NCI-H345 treated with DMSO at 0.1 percent for 48 hours (cell line): ENCODE results near the gene SDK1.
A peak's percentile ranks its signal among the peaks of the same experiment; 100 is the strongest.
"Not testable (repeated sequence)": the region's sequence is repeated elsewhere in the genome, so short reads cannot be mapped to it uniquely, and the experiment has no call there.

Experiments used
- DNase-seq: peaks from one replicate; lab custom pipeline; 2025; ENCODE audit not compliant: unreplicated experiment; lab: John Stamatoyannopoulos, UW

The SDK1 gene

DNA sequence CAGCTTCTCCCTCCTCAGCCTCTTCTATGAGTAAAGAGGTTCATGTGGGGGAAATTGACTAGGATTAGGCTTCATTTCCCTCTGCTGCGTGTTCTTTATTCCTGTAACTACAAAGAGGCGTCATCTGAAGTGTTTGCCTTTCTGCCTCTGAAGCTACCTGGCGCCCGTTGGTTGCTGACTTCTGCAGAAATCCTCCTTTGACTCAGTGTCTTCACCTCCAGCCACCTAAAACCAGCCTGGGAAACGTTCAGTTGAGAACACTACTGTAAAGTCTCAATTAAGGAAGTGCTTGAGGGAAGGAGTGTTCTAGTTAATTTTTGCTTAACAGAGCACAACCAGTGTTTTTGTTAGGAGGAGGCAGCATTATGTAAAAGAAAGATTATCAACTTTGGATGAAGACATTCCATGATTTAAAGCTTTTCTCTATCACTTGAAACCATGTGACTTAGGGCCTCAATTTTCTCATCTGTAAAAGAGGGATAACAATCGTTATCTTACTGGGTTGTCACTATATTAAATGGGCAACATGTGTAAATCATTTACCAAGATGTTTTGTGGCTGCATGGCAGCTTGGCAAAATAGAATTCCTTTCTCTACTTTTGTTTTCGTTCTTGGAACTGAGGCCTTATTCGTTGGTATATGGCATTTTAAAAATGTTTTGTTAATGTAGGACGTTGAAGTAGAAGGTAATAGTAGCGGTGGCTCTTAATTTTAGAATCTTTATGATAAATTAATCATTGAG is 642.9 kb downstream of the SDK1 start:
- peak; percentile 34 for DNase-seq

DNA sequence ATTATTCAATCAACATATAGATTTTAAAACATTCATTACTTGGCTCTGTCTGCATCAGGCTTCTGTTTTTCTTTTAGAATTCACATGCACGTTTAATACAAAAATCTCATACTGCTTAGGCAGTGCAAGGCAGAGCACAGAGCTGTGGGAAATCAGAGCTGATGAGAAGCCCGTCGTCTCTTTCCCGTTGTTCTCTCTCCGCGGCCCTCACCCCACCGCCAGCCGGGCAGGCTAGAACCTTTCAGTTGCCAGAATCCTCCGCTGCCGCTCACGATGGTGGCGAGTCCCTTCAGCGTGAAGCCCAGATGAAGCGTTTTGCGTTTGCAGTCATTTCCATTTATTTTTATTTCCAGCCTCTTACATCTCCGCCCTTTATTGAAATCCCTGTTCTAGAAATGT is 648.2 kb downstream of the SDK1 start:
- no peak for DNase-seq

DNA sequence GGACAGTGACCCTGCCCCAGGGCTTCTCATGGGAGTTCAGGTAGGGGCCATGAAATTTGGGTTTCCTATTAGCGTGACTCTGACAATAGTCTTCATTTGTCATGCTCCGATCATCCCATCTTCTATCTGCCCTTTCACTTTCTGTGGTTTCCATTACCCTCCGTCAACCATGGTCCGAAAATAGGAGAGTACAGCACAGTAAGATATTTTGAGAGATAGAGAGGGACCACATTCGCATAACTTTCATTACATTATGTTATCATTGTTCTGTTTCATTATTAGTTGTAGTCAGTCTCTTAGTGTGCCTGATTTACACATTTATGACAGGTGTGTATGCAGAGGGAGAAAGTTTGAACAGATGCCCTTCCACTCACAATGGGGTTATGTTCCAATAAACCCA is 649.2 kb downstream of the SDK1 start:
- DNase-seq: no peak

DNA sequence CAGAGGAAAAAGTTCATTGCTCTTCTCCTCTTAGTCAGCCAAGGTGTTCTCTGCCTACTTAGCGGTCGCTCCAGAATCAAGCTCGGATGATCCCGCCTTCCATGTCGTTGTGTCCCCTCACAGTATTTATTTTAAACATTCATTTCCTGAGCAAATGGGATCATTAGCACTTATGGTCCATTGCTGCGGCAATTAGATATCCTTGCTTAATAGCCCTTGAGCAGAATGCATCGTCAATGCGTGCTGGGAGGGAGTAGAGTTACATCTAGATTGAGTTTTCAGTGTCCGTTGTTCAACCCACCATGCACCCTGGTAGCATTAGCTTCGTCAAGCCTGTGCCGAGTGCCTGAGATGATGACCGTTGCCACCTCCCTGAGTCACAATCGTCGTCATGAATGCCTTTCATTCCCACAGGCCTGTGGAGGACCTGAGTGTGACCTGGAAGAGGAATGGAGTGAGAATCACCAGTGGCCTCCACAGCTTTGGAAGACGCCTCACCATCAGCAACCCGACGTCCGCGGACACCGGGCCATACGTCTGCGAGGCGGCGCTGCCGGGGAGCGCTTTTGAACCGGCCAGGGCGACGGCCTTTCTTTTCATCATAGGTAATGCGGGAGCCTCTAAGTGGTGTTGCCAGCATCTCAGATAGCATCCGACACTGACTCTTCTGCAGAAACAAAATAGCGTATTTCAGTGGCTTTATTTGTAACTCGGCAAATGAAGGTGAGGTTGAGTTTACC is 650.4 kb downstream of the SDK1 start:
- no peak for DNase-seq

DNA sequence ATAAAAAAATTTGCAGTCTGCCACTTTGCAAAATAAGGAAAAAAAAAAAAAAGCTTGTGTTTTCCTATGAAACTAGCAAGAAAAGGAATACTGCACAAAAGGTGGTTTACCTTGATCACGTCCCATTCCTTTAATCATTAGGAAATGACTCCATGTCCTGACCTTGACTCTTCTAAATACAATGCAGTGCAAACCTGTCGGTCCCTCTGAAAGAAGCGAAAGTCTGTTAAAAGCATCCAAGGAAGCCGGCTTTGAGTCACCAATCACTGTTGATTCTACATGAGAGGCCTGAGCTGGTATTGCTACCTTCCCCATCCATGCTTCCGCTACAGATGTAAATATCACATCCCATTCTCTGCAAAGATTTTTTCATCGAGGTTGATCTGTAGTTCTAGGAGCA is 652.1 kb downstream of the SDK1 start:
- no peak for DNase-seq

DNA sequence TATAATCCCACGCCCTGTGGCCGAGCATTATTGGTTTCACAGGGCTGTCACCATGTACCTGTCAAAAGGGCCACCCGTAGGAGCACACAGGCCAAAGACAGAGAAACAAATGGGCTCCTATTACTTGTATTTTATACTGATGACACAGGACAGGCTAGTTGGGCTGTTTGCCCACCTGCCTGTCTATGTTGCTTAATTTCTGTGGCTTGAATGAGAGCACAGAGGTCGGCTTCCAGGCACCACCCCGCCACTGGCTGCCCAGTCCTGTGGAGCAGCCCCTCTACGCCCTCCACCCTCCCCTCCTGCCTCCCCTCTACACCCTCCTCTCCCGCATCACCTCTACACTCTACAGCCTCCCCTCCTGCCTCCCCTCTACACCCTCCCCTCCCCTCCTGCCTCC is 652.9 kb downstream of the SDK1 start:
- no peak for DNase-seq

DNA sequence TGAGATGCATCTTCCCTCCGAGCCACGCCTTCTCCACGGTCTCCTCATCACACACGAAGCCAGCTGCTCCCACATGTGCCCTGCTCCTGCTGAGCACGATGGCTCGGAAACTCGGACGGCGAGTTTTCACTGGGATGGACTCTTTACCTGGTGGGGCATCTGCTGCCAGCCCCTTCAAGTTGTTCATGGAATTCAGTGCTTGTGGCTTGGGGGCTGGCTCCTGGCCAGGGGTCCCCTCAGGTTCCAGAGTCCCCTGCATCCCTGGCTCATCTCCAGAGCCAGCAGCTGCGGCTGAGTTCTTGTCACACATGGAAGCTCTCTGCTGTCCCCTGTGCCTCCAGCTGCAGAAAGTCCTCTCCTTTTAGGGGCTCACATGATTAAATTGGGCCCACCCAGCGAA is 654.0 kb downstream of the SDK1 start:
- no peak for DNase-seq

DNA sequence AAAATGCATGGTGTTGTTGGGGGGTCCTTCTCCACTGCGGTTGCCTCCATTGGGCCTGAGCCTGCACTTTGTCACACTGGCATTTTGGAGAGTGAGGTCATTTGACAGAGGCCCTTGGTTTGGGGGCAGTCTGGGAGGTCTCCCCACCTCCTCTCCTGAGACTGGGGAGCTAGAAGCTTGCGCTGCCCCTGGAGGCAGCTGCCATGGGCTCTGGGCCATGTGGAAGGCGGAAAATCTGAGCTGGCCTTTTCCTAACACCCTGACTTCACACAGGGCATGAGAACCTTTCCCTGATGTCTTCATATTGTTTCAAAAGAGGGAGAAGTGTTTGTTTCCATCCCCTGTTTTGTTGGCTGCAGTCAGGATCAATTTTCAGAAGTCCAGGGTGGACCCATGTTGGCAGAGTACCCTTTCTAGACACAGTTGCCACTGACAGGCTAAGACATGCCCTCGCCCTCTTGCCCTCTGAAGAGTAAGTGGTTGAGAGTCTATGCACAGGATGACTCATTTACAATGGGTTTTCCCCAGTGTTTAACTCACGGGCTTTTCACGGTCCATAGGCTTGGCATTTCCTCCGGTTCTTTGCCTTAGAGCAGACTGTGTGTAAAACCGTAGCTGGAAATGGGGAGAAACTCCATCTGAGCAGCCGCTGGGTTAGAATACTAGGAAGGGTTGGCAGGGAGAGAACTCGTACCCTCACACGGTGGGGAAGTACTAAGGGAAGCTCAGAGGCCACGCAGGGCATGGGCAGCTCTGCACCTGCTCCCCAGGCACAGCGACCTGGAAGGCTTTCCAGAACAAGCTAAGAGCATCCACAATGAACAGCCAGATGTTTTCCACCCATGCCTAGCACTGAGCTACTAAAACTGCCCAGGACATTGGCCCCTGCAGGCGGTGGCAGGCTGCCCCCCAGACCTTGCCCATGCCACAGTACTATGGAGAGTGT is 655.0 kb downstream of the SDK1 start:
- DNase-seq: peak; percentile 16

DNA sequence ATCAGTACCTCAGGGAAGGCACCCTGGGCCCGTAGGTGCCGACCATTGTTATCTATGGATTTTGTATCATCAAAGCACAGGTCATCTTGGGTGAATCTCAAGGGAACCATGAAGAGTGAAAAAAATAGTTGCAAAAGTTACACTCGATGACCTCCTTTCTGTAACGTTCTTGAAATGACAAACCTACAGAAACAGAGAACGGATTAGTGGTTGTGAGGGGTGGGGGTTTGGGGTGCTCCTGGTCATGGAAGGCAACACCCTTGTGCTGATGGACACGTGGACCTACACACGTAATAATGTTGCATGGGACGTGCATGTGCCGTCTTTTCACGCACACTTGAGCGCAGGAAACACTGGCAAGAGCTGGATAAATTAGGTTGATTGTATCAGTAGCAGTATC is 655.9 kb downstream of the SDK1 start:
- DNase-seq: no peak

DNA sequence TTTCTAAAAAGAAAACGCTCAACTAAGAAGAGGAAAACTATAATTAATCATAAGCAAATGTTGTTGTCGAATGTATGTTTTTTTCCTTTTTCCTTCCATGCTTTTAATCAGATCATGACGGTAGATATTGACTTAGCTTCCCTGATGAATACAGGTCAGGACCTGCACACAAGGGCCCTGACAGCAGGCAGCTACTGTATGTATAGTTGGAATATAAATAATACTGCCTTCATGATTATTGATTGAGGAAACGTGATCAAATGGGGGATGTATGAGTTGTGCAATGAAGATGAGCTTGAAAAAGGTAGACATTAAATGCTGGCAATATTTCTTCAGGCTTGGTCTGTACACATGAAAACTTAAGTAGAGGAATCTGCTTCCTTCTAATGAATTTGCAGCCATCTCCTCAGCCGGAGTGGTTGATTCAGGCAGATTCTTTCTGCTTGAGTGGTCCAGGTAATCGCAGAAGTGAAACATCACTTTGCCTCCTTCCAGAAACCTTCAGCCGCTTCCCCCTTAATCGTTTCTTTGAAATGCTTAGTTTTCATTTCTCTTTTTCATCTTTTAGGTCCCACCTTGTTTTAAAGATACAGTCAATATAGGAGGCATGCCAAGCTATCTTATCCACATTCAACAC is 656.5 kb downstream of the SDK1 start:
- DNase-seq: no peak

DNA sequence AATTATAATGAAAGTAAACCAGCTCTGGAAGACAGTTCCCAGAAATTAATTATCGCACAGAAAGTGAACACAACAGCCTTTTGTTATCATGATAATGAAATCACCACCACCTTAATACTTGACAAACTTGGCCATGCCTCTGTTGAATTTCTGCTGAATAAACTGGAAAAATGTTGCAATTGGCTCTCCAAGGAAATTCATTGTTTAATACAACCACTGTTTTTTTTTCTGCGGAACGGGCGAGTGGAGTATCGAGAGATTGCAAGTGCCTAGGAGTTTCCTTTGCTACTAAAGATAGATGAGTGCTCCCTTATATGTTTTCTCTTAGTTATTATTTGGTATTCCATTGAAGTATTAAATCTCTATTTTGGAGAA is 657.0 kb downstream of the SDK1 start:
- no peak for DNase-seq

DNA sequence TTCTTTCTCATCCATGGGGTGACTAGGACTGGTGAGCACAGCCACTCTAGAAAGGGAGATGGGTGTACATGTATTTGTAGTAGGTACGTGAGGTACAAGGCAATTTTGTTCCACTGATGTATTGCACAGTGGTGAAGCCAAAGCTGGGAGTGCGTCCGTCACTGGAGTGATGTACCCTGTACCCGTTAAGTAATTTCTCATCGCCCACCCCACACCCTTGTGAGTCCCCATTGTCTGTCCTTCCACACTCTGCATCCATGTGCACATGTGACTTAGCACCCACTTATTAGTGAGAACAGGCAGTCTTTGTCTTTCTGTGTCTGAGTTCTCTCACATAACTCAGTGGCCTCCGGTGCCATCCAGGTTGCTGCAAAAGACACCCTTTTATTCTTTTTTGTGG is 658.3 kb downstream of the SDK1 start:
- DNase-seq: no peak

DNA sequence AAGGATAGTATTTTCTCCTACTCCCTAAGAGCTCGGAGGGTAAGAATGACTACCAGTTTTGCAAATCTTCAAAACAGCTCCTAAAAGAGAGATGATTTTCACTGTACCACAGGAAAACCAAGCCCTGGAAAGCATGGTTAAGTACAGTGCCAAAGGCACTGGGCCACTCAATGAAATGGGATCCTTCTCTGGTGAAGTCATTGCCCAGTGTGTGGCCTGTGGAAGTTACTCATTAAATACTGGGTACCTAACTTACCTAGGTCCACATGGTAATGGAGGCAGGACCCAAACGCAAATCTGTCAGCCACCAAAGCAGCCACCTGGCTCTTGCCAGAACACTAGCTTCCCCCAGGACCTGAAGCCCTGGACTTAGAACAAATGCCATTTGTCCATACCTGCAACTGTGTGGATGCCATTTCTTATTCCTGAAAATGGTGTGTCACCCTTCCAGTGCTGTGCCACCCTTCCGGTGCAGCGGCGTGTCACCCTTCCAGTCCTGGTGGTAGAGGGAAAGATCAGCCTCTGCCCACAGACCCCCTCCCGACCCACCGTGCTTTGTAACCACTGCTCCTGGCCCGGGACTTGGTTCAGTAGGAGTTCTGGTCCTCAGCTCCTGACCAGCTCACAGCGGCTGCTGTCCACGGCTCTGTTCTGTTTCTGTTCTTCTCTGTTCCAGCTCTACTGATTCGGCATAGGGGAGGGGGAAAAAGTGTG is 659.2 kb downstream of the SDK1 start:
- no peak for DNase-seq

DNA sequence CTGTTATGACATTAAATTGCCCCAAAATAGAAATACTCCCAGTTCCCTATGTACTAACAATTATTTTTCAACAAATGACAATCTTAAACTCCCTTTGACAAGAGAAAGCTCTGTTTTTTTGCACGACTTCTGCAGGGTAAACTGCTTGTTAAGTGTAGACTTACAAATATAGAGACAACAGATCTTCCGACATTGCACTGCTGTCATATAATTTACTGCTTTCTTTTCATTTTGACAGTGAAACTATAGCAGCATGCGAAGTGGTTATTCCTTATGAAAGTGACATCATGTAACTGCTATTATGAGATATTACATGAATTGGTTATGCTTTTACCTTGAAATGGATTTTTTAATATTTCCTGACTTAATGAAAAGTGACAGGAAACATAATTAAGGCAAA is 659.9 kb downstream of the SDK1 start:
- DNase-seq: no peak

DNA sequence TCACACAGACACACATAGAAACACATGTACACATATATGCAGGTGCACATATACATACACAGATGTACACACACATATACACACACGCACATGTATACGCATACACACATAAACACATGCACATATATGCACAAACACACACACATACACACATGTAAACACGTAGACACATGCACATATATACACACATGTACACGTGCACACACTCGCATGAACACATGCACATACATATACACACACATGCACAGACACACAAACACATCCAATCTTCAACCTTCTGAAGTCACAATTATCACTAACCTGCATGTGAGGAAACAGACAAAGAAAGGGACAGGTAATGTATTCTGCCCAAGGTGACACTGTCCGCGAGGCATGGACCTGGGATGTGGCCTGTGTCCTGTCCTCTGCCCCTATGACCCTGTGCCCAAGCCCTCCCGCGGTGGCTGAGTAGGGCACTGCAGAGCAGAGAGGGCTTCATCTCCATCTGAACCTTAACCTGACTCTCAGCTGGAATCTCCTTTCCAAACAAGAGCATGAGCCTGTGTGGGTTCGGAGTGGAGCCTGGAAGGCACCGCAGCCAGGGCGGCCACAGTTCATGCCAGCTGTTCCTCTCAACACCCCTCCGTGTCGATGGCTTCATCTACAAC is 660.9 kb downstream of the SDK1 start:
- DNase-seq: no peak

DNA sequence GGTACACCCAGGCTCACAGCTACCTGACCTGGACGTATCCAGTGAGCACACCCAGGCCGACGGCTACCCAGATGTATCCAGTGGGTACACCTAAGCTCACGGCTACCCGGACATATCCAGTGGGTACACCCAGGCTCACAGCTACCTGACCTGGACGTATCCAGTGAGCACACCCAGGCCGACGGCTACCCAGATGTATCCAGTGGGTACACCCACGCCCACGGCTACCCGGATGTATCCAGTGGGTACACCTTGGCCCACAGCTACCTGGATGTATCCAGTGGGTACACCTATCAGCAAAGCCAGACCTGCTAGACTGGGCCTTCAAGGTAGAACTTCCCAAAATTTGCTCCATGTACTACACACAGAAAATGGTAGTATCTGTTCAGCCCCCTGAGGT is 662.7 kb downstream of the SDK1 start:
- DNase-seq: not testable (repeated sequence)

DNA sequence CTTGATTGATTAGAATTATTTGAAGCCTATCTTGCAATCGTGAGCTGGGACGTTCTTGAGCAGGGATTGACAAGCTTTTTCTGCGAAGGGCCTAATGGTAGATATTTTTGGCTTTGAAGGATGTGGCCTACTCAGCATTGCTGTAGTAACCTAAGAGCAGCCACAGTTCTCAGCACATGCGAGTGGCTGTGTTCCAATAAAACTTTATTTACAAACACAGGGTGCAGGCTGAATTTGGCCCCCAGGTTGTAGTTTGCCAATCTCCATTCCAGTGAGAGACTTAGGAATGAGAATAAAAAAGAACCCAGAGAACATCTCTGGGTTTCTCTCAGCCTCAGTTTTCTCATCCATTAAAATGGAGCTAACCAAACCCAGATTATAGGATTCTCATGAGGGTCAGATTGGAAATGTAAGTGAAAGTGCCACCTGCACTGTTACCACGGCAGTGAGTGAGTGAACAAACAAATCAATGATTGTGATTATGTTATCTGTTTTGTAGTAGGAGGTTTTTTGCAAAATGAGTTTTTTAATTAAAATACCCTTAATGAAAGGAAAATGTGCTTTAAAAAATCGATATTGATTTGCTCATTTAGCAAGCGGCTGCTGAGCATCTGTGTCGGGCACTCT is 664.0 kb downstream of the SDK1 start:
- DNase-seq: no peak

DNA sequence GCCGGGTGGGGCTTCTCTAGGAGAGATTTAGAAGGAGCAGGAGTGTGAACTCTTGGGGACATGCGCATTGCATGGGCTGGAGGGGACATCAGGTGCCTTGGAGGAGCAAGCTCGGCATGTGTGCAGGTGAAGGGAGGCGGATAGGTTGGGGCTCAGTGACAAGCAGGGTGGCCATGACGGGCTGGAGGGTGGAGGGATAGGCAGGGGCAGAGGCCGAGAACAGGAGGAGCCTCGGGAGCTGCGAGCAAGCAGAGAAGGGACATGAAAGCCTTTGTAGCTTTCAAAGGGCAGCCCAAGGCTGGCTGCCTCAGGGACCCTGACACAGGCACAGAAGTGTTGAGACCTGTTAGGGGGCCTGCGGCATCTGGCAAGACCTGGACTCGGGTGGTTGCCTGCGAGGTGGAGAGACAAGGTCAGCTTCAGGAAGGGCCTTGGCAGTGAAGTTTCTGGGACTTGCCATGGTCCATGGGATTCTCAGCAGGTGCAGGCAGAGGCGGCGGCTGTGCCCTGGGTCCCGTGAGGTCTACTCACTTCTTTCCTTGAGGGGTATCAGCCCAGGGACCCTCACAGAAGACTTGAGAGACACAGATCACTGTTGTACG is 664.8 kb downstream of the SDK1 start:
- DNase-seq: no peak

DNA sequence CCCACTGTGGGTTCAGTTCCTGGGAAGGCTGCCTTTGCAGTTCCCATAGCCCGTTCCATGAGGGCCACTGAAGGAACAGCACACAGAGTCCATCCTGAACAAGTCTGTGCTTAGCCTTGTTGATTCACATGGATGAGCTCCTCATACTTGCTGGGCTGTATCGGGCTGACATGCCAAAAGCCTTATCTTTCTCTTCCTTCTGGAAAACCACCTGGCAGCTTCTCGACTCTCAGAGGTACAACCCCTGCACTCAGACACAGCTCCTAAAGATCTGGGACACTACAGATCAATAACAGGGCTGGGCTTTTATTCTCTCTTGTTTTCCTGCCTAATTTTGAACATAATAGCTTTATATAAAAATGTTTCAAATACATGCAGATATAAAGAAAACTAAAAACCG is 667.2 kb downstream of the SDK1 start:
- DNase-seq: no peak
